ENCODE results near the gene NCLN.
A peak's percentile ranks its signal among the peaks of the same experiment; 100 is the strongest.
"Not testable (repeated sequence)": the region's sequence is repeated elsewhere in the genome, so short reads cannot be mapped to it uniquely, and the experiment has no call there.

The NCLN gene, protein sequence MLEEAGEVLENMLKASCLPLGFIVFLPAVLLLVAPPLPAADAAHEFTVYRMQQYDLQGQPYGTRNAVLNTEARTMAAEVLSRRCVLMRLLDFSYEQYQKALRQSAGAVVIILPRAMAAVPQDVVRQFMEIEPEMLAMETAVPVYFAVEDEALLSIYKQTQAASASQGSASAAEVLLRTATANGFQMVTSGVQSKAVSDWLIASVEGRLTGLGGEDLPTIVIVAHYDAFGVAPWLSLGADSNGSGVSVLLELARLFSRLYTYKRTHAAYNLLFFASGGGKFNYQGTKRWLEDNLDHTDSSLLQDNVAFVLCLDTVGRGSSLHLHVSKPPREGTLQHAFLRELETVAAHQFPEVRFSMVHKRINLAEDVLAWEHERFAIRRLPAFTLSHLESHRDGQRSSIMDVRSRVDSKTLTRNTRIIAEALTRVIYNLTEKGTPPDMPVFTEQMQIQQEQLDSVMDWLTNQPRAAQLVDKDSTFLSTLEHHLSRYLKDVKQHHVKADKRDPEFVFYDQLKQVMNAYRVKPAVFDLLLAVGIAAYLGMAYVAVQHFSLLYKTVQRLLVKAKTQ

DNA sequence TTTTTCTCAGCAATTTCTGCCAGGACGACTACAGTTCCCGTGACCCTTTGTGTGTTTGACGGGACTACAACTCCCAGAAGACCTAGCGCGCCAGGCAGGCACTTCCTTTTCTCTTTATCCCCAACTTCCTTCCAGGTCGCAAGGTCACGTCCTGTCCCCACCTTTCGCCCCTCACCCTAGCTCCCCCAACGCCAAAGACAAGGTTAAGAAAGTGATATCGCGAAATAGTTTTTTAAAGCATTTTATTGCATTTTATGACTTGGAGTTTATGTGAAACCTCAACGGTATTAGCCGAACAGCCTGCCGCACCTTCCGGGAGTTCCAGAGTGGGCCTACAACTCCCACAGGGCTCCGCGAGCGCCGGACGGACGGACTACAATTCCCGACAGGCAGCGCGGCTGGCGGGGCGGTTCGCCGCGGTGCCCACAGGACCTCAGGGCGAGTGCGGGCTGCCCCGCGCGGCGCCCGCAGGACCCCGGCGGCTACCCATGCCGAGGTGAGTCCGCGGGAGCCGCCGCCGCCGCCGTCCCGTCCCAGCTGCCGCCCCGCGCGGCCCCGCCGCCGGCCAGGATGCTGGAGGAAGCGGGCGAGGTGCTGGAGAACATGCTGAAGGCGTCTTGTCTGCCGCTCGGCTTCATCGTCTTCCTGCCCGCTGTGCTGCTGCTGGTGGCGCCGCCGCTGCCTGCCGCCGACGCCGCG is at the start of gene NCLN:
Gene NCLN, plus strand, starts transcription at position 470 of the 699 bp plus-strand sequence. Its CDS starts 101 bp downstream, at position 571.
- DNase-seq = peak; percentile 96 to 100 (median 100)

DNA sequence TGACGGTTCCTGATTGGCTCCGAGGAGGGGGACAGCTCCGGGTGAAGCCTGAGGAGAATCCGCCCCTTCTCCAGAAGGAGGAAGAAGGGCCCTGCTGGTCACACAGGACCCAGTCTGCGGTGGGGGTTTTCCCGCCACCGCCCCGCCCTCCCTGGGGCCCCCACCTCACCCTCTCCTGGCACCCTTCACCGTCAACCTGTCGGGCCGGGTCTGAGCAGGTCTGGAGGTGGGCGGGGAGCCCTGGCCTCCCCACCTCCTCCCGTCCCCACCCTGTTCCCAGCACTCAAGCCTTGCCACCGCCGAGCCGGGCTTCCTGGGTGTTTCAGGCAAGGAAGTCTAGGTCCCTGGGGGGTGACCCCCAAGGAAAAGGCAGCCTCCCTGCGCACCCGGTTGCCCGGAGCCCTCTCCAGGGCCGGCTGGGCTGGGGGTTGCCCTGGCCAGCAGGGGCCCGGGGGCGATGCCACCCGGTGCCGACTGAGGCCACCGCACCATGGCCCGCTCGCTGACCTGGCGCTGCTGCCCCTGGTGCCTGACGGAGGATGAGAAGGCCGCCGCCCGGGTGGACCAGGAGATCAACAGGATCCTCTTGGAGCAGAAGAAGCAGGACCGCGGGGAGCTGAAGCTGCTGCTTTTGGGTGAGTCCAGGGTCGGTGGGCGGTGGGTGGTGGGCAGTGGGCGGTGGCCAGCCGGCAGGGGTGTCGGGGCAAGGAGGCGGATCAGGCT is 49.6 kb upstream of the NCLN start, which contains the start of gene GNA15:
Gene GNA15, plus strand, starts transcription at position 73 of the 723 bp plus-strand sequence. Its CDS starts 418 bp downstream, at position 491.
- DNase-seq = no peak

DNA sequence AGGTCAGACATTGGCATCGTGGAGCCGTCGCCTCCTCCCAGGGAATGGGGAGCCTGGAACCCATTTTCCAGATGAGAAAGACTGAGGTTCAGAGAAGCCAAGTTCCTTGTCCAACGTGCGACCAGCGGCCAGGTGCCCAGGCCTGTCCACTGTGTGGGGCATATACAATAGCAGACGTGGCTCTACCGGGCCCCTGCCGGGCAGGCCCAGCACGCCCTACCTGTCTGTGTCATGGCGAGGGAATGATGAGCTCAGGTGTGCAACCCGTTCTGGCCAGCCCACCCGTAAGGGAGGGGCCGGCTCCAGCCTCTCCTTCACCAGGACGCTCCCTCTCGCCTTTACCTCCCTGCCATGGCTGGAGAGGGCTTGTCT is 49.1 kb upstream of the NCLN start:
- DNase-seq = no peak

DNA sequence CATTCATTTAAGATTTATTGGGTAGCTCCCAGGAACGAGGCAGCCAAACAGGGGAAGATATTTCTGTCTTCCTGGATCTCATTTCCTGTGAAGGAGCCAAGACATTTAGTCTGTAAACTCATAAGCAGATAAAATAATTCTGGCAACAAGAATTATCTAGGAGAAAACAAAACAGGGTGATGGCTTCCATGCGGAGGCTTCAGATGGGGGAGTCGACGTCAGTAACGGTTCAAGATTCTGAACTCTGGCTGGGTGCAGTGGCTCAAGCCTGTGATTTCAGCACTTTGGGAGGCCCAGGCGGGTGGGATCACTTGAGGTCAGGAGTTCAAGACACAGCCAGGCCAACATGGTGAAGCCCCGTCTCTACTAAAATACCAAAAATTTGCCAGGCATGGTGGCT is 48.6 kb upstream of the NCLN start:
- no peak for DNase-seq

DNA sequence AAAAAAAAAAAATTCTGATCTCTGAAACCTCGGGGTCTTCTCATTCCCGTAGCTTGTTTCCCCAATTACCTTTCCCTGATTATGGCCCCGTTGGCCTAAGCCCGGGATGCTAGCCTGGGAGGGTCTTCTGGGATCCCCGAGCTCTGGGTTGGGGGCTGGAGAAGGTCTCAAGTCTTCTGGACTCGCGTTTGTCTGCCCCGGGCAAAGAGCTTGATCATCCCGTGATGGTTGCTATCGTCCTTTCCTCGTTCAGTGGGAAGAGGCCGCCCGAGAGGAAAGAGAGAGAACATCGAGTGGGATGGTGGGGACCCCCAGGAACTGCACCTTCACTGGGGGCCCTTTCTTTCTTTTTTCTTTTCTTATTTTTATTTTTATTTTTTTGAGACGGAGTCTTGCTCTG is 47.5 kb upstream of the NCLN start:
- DNase-seq = no peak

DNA sequence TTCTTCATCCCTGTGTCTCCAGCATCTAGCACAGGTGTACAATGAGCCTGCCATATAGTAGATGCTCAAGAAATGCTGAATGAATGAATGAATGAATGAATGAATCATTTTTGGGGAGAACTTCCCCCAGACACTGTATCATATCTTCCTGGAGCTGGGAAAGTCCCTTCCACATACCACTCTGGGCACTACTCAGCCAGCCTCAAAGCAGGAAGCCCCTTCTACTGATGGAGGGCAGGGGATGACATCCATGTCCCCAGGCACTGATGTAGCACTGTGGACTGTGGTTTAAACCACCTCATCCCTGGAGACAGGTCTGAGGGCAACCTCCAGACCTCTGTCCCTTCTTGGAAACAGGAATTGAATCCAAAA is 45.1 kb upstream of the NCLN start:
- DNase-seq = no peak

DNA sequence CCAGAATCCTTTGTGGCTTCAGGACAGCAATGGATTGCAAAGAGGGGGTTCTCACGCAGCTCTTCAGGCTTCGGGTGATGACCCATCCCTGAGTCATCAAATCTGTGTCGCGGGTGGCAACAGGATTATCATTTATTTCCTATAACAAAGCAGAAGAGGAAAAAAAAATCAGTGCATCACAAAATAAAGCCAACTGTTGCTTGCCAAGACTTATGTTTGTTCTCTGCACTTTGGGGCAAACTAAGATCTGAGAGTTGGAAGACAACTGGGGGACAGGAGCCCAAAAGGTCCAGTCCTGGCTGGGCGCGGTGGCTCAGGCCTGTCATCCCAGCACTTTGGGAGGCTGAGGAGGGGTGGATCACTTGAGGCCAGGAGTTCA is 43.4 kb upstream of the NCLN start:
- no peak for DNase-seq

DNA sequence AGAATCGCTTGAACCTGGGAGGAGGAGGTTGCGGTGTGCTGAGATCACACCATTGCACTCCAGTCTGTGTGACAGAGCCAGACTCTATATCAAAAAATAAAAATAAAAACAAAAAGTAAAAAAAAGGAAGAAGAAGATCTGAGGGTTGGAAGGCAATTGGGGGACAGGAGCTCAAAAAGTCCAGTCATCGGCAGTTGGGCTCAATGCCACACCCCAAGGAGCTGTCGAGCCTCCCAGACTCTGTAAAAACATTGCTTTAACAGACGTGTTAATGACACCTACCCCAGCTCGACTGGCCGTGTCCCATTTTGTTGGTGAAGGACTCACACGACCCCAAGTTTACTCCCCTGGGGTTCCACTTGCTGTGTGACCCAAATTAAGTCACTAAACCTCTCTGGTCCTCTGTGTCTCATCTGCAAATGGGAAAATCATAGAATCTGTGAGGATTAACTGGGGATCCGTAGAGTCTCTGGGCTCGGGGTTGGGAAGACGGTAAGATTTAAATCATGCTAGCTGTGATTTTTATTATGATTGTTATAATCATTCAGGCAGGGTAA is 42.9 kb upstream of the NCLN start:
- DNase-seq = no peak

DNA sequence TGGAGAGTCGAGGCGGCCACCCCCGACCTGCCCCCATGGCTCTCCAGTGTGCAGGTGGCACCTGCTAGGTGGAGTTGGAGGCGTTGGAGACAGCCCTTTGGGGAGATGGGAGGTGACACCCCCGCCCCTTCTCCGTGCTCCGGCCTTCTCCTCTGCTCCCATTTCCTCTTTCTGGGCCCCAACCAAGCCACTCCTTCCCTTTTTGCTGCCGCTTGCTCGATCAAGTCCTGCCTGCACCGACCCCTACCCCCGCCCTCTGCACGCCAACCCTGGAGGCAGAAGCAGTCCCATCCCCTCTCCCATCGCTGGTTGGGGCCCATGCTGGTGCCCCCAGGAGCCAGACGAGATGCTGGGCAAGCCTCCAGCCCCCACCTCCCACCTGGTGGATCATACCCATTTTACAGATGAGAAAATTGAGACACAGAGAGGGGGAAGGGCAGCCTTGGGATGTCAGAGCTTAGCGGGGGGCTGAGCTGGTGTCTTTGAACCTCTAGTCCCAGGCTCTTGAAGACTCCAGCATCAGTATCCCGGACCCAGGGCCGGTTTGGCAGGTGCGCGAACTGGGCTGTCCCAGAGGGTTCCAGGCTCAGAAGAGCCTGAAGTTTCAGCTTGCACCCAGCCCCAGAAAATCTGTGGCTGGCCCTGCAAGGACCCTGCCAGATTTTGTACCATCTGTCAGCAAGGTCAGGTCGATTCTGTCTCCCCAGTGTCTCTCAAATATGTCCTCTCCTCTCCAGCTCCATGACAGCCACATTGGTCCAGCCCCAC is 39.6 kb upstream of the NCLN start:
- DNase-seq = no peak

DNA sequence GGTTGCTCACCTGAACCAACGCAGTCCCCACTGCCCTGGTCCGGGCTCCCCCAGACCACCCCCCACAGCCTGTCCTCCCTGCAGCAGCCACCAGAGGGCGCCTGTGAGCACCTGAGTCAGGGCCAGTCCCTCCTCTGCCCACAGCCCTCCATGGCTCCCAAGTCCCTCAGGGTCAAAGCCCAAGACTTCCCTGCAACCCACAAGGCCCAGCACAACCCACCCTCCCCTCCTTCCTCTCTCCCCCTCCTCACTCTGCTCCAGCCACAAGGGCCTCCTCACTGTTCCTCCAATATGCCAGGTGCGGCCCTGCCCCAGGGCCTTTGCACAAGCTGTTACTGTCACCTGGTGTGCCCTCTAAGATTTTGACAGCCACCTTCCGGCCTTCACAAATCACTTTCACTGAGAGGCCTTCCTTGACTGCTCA is 39.0 kb upstream of the NCLN start:
- DNase-seq = peak in 1 of 3 experiments; percentile 17

DNA sequence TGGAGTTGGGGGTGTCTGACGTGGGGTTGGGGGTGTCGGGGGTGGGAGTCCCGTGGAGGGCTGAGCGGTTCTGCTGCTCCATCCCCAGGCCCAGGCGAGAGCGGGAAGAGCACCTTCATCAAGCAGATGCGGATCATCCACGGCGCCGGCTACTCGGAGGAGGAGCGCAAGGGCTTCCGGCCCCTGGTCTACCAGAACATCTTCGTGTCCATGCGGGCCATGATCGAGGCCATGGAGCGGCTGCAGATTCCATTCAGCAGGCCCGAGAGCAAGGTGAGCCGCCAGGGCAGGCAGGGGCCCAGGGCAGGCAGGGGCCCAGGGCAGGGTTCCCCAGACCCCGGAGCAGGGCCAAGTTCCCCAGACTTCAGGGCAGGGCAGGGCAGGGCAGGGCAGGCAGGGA is 37.2 kb upstream of the NCLN start:
- DNase-seq = no peak

DNA sequence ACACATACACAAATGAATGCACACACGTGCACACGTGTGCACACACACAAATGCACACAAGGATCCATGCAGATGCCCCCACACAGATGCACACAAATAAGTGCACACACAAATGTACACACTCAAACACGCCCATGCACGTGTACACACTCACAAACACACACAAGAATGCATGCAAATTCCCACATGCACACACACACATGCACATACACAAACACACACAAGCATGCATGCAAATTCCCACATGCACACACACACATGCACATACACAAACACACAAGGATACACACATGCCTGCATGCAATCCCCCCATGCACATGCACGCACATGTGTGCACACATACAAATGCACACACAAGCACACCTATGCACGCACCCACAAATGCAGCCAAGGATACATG is 36.6 kb upstream of the NCLN start:
- no peak for DNase-seq

DNA sequence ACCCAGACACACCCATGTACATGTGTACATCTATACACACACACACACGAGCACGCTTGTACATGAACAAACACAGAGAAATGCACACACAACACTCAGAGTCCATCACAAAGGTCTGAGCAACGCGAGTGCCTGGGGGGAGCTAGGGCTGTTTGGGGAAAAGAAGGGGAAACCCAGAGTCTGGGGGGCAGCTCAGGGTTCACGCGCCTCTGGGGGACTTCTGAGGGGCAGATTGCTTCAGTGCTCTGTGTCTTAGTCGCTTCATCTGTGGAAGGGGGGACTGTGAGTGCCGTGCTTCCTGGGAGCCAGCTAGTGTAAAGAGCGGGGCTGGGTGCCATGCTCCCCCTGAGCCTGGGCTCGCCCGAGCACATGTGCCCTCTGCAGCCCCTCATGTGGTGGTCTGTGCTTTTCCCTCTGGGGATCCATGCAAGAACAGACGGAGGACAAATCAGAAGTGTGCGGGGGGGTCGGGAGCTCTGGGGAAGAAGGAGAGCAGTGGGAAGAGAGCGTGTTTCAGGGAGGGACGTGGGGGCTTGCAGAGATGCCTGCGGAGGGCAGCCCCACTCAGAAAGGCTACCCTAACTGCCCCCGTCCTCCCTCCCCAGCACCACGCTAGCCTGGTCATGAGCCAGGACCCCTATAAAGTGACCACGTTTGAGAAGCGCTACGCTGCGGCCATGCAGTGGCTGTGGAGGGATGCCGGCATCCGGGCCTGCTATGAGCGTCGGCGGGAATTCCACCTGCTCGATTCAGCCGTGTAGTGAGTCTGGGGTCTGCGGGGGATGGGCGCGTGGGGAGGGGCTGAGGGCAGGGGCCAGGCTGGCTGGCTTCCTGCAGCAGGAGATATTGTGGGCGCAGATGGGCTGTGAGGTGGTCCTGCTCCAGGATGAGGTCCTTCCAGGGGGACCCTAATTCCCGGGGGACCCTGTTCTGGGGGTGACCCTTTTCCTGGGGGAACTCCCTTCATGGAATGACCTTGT is 35.9 kb upstream of the NCLN start:
- DNase-seq = no peak

DNA sequence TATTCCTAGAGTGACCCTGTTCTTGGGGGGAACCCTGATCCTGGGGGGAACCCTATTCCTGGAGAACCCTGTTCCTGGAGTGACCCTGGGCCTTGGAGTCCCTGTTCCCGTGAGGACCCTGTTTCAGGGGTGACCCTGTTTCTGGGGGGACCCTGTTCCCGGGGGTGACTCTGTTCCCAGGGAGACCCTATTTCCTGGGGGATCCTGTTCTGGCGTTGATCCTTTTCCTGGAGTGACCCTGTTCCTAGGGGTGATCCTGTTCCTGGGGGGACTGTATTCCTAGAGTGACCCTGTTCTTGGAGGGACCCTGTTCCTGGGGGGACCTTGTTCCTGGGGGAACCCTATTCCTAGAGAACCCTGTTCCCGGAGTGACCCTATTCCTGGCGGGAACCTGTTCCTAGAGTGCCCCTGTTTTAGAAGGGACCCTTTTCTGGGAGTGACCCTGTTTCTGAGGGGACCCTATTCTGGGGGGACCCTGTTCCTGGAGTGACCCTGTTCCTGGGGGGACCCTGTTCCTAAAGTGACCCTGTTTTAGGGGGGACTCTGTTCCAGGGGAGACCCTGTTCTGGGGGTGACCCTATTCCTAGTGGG is 34.9 kb upstream of the NCLN start:
- no peak for DNase-seq

DNA sequence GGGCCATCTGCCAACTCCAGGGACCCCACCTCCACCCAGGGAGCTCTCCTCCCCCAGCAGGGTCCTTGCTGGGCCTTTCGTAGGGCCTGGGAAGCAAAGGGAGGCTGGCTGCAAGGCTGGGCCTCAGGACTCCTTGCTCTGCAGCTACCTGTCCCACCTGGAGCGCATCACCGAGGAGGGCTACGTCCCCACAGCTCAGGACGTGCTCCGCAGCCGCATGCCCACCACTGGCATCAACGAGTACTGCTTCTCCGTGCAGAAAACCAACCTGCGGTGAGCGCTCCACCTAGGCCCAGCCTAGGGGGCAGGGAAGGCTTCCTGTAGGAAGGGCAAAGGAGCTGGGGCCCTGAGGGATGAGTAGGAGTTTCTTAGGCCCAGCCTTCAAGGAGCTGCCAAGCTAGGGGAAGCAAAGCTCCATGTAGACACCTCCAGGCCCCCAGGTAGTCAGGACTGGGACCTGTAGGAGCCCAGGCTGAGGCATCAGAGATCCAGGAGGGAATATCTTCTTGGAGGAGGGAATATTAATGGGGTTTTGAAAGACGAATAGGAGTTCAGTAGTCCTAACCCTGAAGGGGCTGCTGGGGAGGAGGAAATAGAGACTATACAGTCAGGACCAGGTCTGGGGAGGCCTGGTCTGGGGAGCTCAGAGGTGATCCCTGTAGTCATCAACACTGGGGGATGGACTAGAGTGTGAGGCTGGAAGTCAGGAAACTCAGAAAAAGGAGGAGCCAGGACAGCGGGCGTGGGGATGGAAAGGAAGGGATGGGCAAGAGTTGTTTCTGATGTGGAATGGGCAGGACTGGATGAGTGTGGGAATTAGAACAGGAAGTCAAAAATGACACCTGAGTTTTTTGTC is 33.9 kb upstream of the NCLN start:
- no peak for DNase-seq

DNA sequence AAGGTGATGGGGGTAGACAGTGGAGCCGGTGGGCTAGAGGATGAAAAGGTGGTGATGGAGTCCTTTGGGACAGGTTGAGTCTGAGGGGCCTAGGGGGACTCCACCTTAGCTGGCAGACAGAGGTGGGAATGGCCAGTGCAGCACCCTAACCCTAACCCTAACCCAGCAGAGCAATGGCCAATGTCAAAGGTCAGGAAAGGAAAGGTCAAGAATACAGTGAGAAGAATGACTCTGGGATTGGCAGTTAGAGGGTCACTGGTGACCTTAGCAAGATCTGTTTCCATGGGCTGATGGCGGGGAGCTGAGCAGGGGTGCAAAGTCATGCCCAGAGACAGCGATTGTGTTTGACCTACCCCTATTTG is 33.3 kb upstream of the NCLN start:
- DNase-seq = no peak

DNA sequence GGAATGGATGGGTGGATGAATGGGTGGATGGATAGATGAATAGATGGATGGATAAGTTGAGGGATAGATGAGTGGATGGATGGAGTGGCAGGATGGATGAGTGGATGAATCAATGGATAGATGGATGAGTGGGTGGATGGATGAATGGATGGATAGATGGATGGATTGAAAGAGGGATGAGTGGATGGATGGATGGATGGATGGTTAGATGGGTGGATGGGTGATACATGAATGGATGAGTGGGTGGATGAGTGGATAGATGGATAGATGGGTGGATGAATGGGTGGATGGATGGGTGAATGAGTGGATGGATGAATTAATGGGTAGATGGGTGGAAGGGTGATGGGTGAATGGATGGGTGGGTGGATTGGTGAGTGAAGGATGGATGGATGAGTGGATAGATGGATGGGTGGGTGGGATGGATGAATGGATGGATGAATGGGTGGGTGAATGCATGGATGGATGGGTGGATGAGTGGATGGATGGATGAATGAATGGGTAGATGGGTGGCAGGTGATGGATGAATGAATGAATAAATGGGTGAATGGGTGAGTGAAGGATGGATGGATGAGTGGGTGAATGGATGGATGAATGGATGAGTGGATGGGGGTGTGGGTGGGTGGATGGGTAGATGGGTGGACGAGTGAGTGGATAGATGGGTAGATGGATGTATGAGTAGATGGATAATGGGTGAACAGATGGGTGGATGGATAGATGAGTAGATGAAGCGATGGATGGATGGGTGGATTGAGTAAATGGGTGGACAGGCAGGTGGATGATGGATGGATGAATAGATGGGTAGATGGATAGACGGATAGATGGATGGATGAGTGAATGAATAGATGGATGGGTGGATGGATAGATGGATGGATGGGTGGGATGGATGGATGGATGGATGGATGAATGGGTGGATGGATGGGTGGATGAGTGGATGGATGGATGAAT is 32.2 kb upstream of the NCLN start:
- DNase-seq = no peak

DNA sequence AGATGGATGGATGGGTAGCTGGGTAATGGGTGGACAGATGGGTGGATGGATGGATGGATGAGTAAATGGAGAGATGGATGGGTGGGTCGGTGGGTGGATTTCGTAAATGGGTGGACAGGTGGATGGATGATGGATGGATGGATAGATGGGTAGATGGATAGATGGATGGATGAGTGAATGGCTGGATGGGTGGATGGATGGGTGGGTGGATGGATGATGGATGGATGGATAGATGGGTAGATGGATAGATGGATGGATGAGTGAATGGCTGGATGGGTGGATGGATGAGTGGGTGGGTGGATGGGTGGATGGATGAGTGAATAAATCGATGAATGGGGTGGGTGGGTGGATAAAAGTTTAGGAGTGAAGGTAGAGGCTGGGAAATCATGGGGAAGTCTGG is 31.3 kb upstream of the NCLN start:
- not testable (repeated sequence) for DNase-seq

Measured in NCI-H1417 (cell line).